Peyer's patch (tissue), 4 donors: ENCODE results near the gene SBF1.

Experiments used
- CTCF ChIP-seq, 6 experiments: fragments of 450-650 bp in 4 of 6; fragments of 200-600 bp in 2 of 6; sonication (generic) in 1 of 6; IDR thresholded peaks; one replicate each; pipeline ENCODE4 v1.5.1; 2017 to 2019; ENCODE audit warnings: antibody characterized with exemption in 6 of 6, mild to moderate bottlenecking in 3 of 6, moderate library complexity in 1 of 6
- POLR2A ChIP-seq, 2 donors: fragments of 450-650 bp; IDR thresholded peaks; one replicate each; pipeline ENCODE4 v1.5.1; 2017; ENCODE audit warnings: antibody characterized with exemption in 2 of 2, mild to moderate bottlenecking in 2 of 2, moderate library complexity in 2 of 2

DNA sequence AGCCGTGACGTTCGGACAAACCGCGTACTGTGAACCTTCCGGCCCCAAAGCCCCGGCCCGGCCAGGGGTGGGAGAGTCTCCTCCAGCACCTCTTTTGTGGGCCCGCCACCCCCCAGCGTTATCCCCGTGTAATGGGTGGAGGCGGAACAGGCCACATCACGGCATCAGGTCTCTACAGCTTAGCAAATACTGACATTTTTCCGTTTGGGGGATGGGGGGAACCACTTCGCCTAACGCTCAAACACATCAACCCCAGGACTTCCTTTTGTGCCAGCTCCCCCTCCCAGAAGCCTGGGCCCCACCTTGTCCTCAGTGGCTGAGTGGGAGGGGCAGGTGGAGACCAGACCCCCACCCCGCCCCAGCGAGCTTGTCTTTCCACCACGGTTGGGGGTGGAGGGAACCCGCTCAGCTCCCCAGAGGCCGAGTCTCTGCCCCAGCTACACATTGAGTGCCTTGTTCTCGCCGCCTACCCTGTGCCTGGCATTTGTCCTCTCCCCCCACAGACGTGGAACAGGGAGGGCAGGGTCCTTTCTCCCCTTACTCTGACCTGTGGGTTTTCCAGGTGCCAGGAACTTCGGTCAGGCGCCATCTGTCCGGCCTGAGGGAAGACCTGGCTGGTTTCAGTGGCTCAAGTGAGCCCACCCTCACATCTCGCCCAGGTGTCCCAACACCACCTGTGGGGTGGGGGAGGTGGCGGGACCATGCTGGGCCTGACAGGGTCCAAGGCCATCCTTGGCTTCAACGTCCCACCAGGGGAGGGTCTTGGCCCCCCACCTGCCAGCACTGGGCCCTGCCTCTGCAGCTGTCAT is 29.6 kb downstream of the SBF1 start:
- TF ChIP-seq POLR2A (IDR thresholded peaks at IDR 0.05) (no peak), CTCF (IDR thresholded peaks at IDR 0.05) (no peak)
